ENCODE results near the gene FRMPD4.
"Not testable (repeated sequence)": the region's sequence is repeated elsewhere in the genome, so short reads cannot be mapped to it uniquely, and the experiment has no call there.

Gene FRMPD4

GRCh38 chrX:12440246-12440645, 302.0 kb downstream of the FRMPD4 start:
- DNase-seq (ENCODE audit: low read depth): no peak

GRCh38 chrX:12441381-12442128, 303.3 kb downstream of the FRMPD4 start:
- peak; percentile 77 for DNase-seq (ENCODE audit: low read depth)

- DNase-seq (ENCODE audit: low read depth): no peak
These were observed 305.3 kb downstream of the FRMPD4 start for GRCh38 chrX:12443534-12444098.

GRCh38 chrX:12446342-12447075, 308.2 kb downstream of the FRMPD4 start:
- peak; percentile 30 for DNase-seq (ENCODE audit: low read depth)

- DNase-seq (ENCODE audit: low read depth): peak; percentile 75
These were observed 309.3 kb downstream of the FRMPD4 start for GRCh38 chrX:12447448-12448064.

- DNase-seq (ENCODE audit: low read depth): no peak
These were observed 314.0 kb downstream of the FRMPD4 start for GRCh38 chrX:12452268-12452667.

GRCh38 chrX:12460929-12461328, 322.7 kb downstream of the FRMPD4 start:
- no peak for DNase-seq (ENCODE audit: low read depth)

- no peak for DNase-seq (ENCODE audit: low read depth)
These were observed 324.8 kb downstream of the FRMPD4 start for GRCh38 chrX:12463052-12463451.

- DNase-seq (ENCODE audit: low read depth): no peak
These were observed 325.6 kb downstream of the FRMPD4 start for GRCh38 chrX:12463873-12464272.

- no peak for DNase-seq (ENCODE audit: low read depth)
These were observed 329.0 kb downstream of the FRMPD4 start for GRCh38 chrX:12467321-12467720.

GRCh38 chrX:12469296-12469695, 331.0 kb downstream of the FRMPD4 start:
- DNase-seq (ENCODE audit: low read depth): no peak

GRCh38 chrX:12471061-12471460, 332.8 kb downstream of the FRMPD4 start:
- no peak for DNase-seq (ENCODE audit: low read depth)

GRCh38 chrX:12480956-12481355, 342.7 kb downstream of the FRMPD4 start:
- no peak for DNase-seq (ENCODE audit: low read depth)

GRCh38 chrX:12488220-12488619, 349.9 kb downstream of the FRMPD4 start:
- DNase-seq (ENCODE audit: low read depth): no peak

- DNase-seq (ENCODE audit: low read depth): no peak
These were observed 350.5 kb downstream of the FRMPD4 start for GRCh38 chrX:12488771-12489170.

- DNase-seq (ENCODE audit: low read depth): no peak
These were observed 351.1 kb downstream of the FRMPD4 start for GRCh38 chrX:12489341-12489740.

GRCh38 chrX:12494400-12495138, 356.3 kb downstream of the FRMPD4 start:
- DNase-seq (ENCODE audit: low read depth): no peak

- DNase-seq (ENCODE audit: low read depth): no peak
These were observed 358.1 kb downstream of the FRMPD4 start for GRCh38 chrX:12496343-12496742.

- DNase-seq (ENCODE audit: low read depth): no peak
These were observed 359.7 kb downstream of the FRMPD4 start for GRCh38 chrX:12497832-12498591.

GRCh38 chrX:12505127-12505526, 366.9 kb downstream of the FRMPD4 start:
- DNase-seq (ENCODE audit: low read depth): no peak

- not testable (repeated sequence) for DNase-seq (ENCODE audit: low read depth)
These were observed 377.1 kb downstream of the FRMPD4 start for GRCh38 chrX:12515384-12515783.

All from GM04504 (cell line).